Liver (tissue), 9 donors: ENCODE data around the gene NME4. TPM values are rescaled to one million over a fixed set of nuclear protein-coding genes. Genes with fewer than 3 reads are reported as not detected.

Experiments used
- DNase-seq: peaks from one replicate; pipeline ENCODE4 v3.0.0-alpha.2; 2017; ENCODE audit warnings: low spot score
- H3K27ac ChIP-seq, 2 donors: one replicate each; pipeline ENCODE4 v1.7.0; 2013; ENCODE audit warnings: inconsistent platforms in 2 of 2, low read length in 2 of 2, control low read depth in 1 of 2, low read depth in 1 of 2, mild to moderate bottlenecking in 1 of 2
- H3K27me3 ChIP-seq, 4 donors: one replicate each; pipeline versions ENCODE4 v1.6.1 to v1.7.0; 2013; ENCODE audit warnings: low read length in 3 of 4, inconsistent platforms in 1 of 4, mild to moderate bottlenecking in 1 of 4, moderate library complexity in 1 of 4; ENCODE audit not compliant: control insufficient read depth in 4 of 4, insufficient read depth in 4 of 4
- H3K36me3 ChIP-seq, 4 donors: one replicate each; pipeline versions ENCODE4 v1.6.1 to v1.7.0; 2013; ENCODE audit warnings: low read length in 3 of 4, mild to moderate bottlenecking in 3 of 4, low read depth in 1 of 4, moderate library complexity in 1 of 4; ENCODE audit not compliant: control insufficient read depth in 4 of 4, insufficient read depth in 3 of 4
- H3K4me1 ChIP-seq, 4 donors: one replicate each; pipeline versions ENCODE4 v1.6.1 to v1.7.0; 2013; ENCODE audit warnings: low read length in 3 of 4, mild to moderate bottlenecking in 3 of 4, moderate library complexity in 1 of 4; ENCODE audit not compliant: control insufficient read depth in 4 of 4, insufficient read depth in 4 of 4
- H3K4me3 ChIP-seq, 3 donors: one replicate each; pipeline versions ENCODE4 v1.6.1 to v1.7.0; 2013; ENCODE audit warnings: low read length in 3 of 3, control low read depth in 1 of 3, low read depth in 1 of 3, mild to moderate bottlenecking in 1 of 3
- H3K9ac ChIP-seq, 2 donors: one replicate each; pipeline ENCODE4 v1.7.0; 2013; ENCODE audit warnings: low read length in 2 of 2, mild to moderate bottlenecking in 2 of 2, moderate library complexity in 2 of 2, control low read depth in 1 of 2, low read depth in 1 of 2
- H3K9me3 ChIP-seq, 4 donors: one replicate each; pipeline versions ENCODE4 v1.6.1 to v1.7.0; 2013; ENCODE audit warnings: low read length in 3 of 4; ENCODE audit not compliant: control insufficient read depth in 4 of 4
- EGR1 ChIP-seq, 2 donors: IDR thresholded peaks; 2 replicates each; pipeline ENCODE4 v1.6.1; 2016 to 2018; ENCODE audit warnings: antibody characterized with exemption in 2 of 2, low read depth in 2 of 2
- FOXA1 ChIP-seq: IDR thresholded peaks from 2 replicates; pipeline ENCODE4 v1.6.1; 2016; ENCODE audit warnings: antibody characterized with exemption
- FOXA2 ChIP-seq: IDR thresholded peaks from 2 replicates; pipeline ENCODE4 v1.6.1; 2016; ENCODE audit warnings: antibody characterized with exemption
- GABPA ChIP-seq, 2 donors: IDR thresholded peaks in 1 of 2; conservative IDR thresholded peaks in 1 of 2; 2 replicates each; pipeline ENCODE4 v1.6.1; 2016; ENCODE audit warnings: antibody characterized with exemption in 2 of 2, mild to moderate bottlenecking in 1 of 2, moderate library complexity in 1 of 2
- HNF4A ChIP-seq, 2 donors: conservative IDR thresholded peaks; 2 replicates each; pipeline ENCODE4 v1.6.1; 2016; ENCODE audit warnings: antibody characterized with exemption in 2 of 2, mild to moderate bottlenecking in 2 of 2
- HNF4G ChIP-seq: IDR thresholded peaks from 2 replicates; pipeline ENCODE4 v1.6.1; 2016; ENCODE audit warnings: antibody characterized with exemption
- JUND ChIP-seq, 2 donors: IDR thresholded peaks; 2 replicates each; pipeline ENCODE4 v1.6.1; 2016; ENCODE audit warnings: antibody characterized with exemption in 2 of 2
- NR2F2 ChIP-seq: IDR thresholded peaks from 2 replicates; pipeline ENCODE4 v1.6.1; 2016; ENCODE audit warnings: antibody characterized with exemption
- RAD21 ChIP-seq, 2 donors: IDR thresholded peaks; 2 replicates each; pipeline ENCODE4 v1.6.1; 2016; ENCODE audit warnings: antibody characterized with exemption in 2 of 2, mild to moderate bottlenecking in 2 of 2
- RXRA ChIP-seq, 2 donors: IDR thresholded peaks; 2 replicates each; pipeline ENCODE4 v1.6.1; 2017 to 2018; ENCODE audit warnings: antibody characterized with exemption in 2 of 2, mild to moderate bottlenecking in 1 of 2
- SP1 ChIP-seq: IDR thresholded peaks from 2 replicates; pipeline ENCODE4 v1.6.1; 2018; ENCODE audit warnings: antibody characterized with exemption, mild to moderate bottlenecking
- TAF1 ChIP-seq: conservative IDR thresholded peaks from 2 replicates; pipeline ENCODE4 v1.6.1; 2016; ENCODE audit warnings: antibody characterized with exemption, mild to moderate bottlenecking
- YY1 ChIP-seq: IDR thresholded peaks from 2 replicates; pipeline ENCODE4 v1.6.1; 2016; ENCODE audit warnings: antibody characterized with exemption, mild to moderate bottlenecking
- WGBS: extraction: QIAGEN DNeasy Blood & Tissue Kit; methylation state at CpG from one replicate; pipeline ENCODE4 v1.1.7; 2013; 5-methylcytosine and 5-hydroxymethylcytosine counted together
- polyA plus RNA-seq, 2 donors: library from polyadenylated mRNA; stranded (reverse) in 1 of 2; unstranded in 1 of 2; fragments of 200-250 nt in 1 of 2; fragments of >200 nt in 1 of 2; fragmentation: Nextera tagmentation in 1 of 2; extraction: Ambion mirVana in 1 of 2; gene quantifications; one replicate each; pipeline versions ENCODE4 v1.2.1 to v1.2.3, GENCODE V29; 2013 to 2015
- total RNA-seq, 2 donors: library from RNA; depleted of rRNA; stranded (reverse); fragments of >200 nt; gene quantifications; one replicate each; pipeline ENCODE4 v1.2.3, GENCODE V29; 2014
- TF ChIP-seq, protein P1 (sequence below): IDR thresholded peaks from 2 replicates; pipeline ENCODE4 v1.6.1; 2016; ENCODE audit warnings: antibody characterized with exemption
- TF ChIP-seq, protein P2 (sequence below): IDR thresholded peaks from 2 replicates; pipeline ENCODE4 v1.6.1; 2016; ENCODE audit warnings: antibody characterized with exemption, mild to moderate bottlenecking
- TF ChIP-seq, protein P3 (sequence below): IDR thresholded peaks from 2 replicates; pipeline ENCODE4 v1.6.1; 2016; ENCODE audit warnings: antibody characterized with exemption
- TF ChIP-seq, protein P4 (sequence below): fragments of 150-350 bp; IDR thresholded peaks from 2 replicates; pipeline ENCODE4 v1.5.1; 2017; ENCODE audit warnings: improper control_type of control experiment, low read depth, low read length; ENCODE audit not compliant: missing input control
- TF ChIP-seq, protein P5 (sequence below): IDR thresholded peaks from 2 replicates; pipeline ENCODE4 v1.6.1; 2016; ENCODE audit warnings: antibody characterized with exemption
- donor health status: healthy.
- donor health status: healthy.
- donor health status: healthy.
- donor health status: healthy.
- donor health status: healthy.

NME4 gene
- total and polyA plus RNA-seq, 4 donors = 39.2 to 118 (median 83.9) TPM

DNA sequence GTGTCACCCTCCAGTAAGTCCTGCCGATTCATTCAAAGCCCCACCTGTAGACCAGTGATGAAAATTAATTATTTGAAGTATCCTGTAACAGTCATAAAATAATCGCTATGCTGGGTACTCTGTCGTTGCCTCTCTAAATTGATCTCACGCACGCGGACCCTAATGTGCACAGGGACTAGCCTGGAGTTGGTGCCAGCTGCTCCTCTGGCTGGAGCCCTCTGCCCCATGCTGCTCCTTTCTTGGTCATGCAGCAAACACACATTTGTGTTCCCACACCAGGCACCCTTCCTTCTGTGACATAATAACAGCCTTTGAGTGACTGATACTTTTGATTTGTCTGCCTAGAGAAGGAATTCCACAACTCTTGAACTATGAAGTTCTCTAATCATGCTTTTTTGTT, 44.4 kb downstream of the NME4 start:
- WGBS = 98% methylated on average over 6 of the region's 6 CpGs
- TF ChIP-seq EGR1 (IDR thresholded peaks at IDR 0.05; ENCODE audit: low read depth in 2 of 2) = no peak
- TF ChIP-seq FOXA2 = no peak
- no peak for TF ChIP-seq TAF1
- no peak for TF ChIP-seq HNF4A (conservative IDR thresholded peaks at IDR 0.05)
- TF ChIP-seq, protein P1, sequence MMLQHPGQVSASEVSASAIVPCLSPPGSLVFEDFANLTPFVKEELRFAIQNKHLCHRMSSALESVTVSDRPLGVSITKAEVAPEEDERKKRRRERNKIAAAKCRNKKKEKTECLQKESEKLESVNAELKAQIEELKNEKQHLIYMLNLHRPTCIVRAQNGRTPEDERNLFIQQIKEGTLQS = no peak
- TF ChIP-seq RXRA (IDR thresholded peaks at IDR 0.05) = no peak
- TF ChIP-seq RAD21 (IDR thresholded peaks at IDR 0.05) = no peak
- no peak for TF ChIP-seq NR2F2
- no peak for TF ChIP-seq HNF4G
- TF ChIP-seq, protein P2, sequence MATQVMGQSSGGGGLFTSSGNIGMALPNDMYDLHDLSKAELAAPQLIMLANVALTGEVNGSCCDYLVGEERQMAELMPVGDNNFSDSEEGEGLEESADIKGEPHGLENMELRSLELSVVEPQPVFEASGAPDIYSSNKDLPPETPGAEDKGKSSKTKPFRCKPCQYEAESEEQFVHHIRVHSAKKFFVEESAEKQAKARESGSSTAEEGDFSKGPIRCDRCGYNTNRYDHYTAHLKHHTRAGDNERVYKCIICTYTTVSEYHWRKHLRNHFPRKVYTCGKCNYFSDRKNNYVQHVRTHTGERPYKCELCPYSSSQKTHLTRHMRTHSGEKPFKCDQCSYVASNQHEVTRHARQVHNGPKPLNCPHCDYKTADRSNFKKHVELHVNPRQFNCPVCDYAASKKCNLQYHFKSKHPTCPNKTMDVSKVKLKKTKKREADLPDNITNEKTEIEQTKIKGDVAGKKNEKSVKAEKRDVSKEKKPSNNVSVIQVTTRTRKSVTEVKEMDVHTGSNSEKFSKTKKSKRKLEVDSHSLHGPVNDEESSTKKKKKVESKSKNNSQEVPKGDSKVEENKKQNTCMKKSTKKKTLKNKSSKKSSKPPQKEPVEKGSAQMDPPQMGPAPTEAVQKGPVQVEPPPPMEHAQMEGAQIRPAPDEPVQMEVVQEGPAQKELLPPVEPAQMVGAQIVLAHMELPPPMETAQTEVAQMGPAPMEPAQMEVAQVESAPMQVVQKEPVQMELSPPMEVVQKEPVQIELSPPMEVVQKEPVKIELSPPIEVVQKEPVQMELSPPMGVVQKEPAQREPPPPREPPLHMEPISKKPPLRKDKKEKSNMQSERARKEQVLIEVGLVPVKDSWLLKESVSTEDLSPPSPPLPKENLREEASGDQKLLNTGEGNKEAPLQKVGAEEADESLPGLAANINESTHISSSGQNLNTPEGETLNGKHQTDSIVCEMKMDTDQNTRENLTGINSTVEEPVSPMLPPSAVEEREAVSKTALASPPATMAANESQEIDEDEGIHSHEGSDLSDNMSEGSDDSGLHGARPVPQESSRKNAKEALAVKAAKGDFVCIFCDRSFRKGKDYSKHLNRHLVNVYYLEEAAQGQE = no peak
- TF ChIP-seq YY1 = no peak
- TF ChIP-seq, protein P3, sequence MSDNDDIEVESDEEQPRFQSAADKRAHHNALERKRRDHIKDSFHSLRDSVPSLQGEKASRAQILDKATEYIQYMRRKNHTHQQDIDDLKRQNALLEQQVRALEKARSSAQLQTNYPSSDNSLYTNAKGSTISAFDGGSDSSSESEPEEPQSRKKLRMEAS = no peak
- TF ChIP-seq, protein P4, sequence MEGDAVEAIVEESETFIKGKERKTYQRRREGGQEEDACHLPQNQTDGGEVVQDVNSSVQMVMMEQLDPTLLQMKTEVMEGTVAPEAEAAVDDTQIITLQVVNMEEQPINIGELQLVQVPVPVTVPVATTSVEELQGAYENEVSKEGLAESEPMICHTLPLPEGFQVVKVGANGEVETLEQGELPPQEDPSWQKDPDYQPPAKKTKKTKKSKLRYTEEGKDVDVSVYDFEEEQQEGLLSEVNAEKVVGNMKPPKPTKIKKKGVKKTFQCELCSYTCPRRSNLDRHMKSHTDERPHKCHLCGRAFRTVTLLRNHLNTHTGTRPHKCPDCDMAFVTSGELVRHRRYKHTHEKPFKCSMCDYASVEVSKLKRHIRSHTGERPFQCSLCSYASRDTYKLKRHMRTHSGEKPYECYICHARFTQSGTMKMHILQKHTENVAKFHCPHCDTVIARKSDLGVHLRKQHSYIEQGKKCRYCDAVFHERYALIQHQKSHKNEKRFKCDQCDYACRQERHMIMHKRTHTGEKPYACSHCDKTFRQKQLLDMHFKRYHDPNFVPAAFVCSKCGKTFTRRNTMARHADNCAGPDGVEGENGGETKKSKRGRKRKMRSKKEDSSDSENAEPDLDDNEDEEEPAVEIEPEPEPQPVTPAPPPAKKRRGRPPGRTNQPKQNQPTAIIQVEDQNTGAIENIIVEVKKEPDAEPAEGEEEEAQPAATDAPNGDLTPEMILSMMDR = no peak
- no peak for TF ChIP-seq FOXA1
- TF ChIP-seq, protein P5, sequence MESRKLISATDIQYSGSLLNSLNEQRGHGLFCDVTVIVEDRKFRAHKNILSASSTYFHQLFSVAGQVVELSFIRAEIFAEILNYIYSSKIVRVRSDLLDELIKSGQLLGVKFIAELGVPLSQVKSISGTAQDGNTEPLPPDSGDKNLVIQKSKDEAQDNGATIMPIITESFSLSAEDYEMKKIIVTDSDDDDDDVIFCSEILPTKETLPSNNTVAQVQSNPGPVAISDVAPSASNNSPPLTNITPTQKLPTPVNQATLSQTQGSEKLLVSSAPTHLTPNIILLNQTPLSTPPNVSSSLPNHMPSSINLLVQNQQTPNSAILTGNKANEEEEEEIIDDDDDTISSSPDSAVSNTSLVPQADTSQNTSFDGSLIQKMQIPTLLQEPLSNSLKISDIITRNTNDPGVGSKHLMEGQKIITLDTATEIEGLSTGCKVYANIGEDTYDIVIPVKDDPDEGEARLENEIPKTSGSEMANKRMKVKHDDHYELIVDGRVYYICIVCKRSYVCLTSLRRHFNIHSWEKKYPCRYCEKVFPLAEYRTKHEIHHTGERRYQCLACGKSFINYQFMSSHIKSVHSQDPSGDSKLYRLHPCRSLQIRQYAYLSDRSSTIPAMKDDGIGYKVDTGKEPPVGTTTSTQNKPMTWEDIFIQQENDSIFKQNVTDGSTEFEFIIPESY = no peak
- no peak for TF ChIP-seq GABPA (IDR thresholded peaks at IDR 0.05 in 1 of 2, conservative IDR thresholded peaks at IDR 0.05 in 1 of 2)
- TF ChIP-seq JUND (IDR thresholded peaks at IDR 0.05) = no peak
- TF ChIP-seq SP1 = no peak
- H3K27ac ChIP-seq = no peak overlapping the region
- no peak overlapping the region for H3K4me3 ChIP-seq
- H3K27me3 ChIP-seq = no peaks in the 10 kb centered on the region
- H3K4me1 ChIP-seq = no peaks in the 10 kb centered on the region
- no peaks in the 10 kb centered on the region for H3K9me3 ChIP-seq
- H3K9ac ChIP-seq = no peak overlapping the region
- DNase-seq = no peak
- H3K36me3 ChIP-seq = no peaks in the 10 kb centered on the region
